GM12891 (cell line): ENCODE results near the gene ACP4.
"Not testable (repeated sequence)": the region's sequence is repeated elsewhere in the genome, so short reads cannot be mapped to it uniquely, and the experiment has no call there.

ENCODE experiments used
- DNase-seq: peaks from one replicate; pipeline ENCODE4 v3.0.0; 2011; ENCODE audit warnings: low spot score; ENCODE audit not compliant: insufficient read length
- FAIRE-seq: peaks from 2 replicates; lab custom pipeline; 2011; peaks lifted over from hg19 to GRCh38; lab: Jason Lieb, UNC
- PAX5 ChIP-seq: IDR thresholded peaks from 2 replicates; pipeline ENCODE4 v1.6.1; 2011; ENCODE audit warnings: low read length, moderate library complexity, mild to moderate bottlenecking; ENCODE audit not compliant: insufficient read depth, severe bottlenecking
- POLR2A ChIP-seq: IDR thresholded peaks from 2 replicates; pipeline ENCODE4 v1.6.1; 2011; ENCODE audit warnings: low read depth, low read length, control low read depth
- POLR2AphosphoS5 ChIP-seq: IDR thresholded peaks from 2 replicates; pipeline ENCODE4 v1.6.1; 2011; ENCODE audit warnings: low read depth, low read length, control low read depth
- POU2F2 ChIP-seq: IDR thresholded peaks from 2 replicates; pipeline ENCODE4 v1.6.1; 2011; ENCODE audit warnings: low read depth, mild to moderate bottlenecking, control low read depth, low read length, moderate library complexity
- SPI1 ChIP-seq: IDR thresholded peaks from 2 replicates; pipeline ENCODE4 v1.6.1; 2011; ENCODE audit warnings: low read depth, low read length, control low read depth
- TAF1 ChIP-seq: IDR thresholded peaks from 2 replicates; pipeline ENCODE4 v1.6.1; 2011; ENCODE audit warnings: low read depth, low read length, control low read depth

Gene ACP4

DNA sequence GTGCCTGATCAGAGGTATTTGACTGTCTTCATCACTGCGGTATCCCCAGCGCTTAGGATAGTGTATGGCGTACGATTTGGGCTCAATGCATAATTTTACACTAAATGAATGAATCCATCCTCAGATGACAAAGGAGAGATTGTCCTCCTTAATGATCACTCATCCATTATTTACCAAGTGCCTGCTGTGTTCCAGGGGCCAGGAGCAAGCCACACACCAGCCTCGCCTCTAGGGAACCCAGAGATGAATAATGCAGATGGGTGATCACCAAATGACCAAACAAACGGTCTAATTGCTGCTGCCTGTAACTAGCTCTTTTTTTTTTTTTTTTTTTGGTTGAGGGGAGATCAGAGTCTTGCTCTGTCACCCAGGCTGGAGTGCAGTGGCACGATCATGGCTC, 25.8 kb upstream of the ACP4 start:
- TF ChIP-seq SPI1: no peak
- no peak for TF ChIP-seq POLR2A
- TF ChIP-seq POU2F2: no peak
- no peak for TF ChIP-seq POLR2AphosphoS5
- no peak for TF ChIP-seq PAX5
- no peak for TF ChIP-seq TAF1
- no peak for FAIRE-seq
- no peak for DNase-seq

DNA sequence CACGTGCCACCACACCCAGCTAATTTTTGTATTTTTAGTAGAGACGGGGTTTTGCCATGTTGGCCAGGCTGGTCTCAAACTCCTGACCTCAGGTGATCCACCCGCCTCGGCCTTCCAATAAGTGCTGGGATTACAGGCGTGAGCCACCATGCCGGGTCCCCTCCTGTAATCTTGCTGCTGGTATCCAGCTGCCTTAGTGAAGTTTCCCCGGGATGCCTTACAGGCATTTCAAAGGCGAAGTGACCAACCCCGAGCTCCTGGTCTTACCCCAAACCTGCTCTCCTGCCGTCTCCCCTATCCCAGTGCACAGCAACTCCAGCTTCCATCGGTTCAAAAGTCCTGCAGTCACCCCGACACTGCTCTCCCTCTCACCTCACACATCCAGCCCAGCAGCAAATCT, 23.5 kb upstream of the ACP4 start:
- FAIRE-seq, DNase-seq: not testable (repeated sequence)

DNA sequence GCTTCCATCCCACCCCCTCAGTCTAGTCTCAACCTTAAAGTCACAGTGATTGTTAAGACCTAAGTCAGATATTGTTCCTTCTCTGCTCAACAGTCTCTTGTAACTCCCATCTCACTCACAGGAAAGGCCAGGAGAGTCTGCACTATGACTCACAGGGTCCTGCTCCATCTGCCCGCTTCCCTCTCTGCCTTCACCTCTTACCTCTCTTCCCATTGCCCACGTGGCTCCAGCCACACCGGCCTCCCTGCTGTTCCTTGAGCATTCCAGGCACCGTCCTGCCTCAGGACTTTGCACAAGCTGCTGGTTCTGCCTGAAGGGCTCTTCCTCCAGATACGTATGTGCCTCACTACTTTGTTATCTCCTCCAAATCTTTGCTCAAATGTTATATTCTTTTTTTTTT, 23.0 kb upstream of the ACP4 start:
- FAIRE-seq, DNase-seq: not testable (repeated sequence)

DNA sequence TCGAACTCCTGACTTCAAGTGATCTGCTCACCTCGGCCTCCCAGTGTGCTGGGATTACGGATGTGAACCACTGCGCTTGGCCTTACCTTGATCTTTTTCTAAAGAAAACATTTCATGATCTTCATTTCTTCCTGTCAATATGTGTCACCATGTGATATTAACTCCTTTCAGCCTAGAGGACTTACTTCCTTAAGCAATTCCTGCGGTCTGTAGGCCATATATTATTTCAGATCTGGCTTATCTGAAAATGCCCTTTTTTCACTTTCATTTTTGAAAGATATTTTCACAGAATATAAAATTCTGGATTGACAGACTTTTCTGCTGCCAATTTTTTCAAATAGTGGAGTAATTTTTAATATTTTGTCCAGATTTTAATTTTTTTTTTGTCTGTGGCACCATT, 21.9 kb upstream of the ACP4 start:
- TF ChIP-seq POU2F2: no peak
- no peak for TF ChIP-seq TAF1
- TF ChIP-seq PAX5: no peak
- TF ChIP-seq POLR2AphosphoS5: no peak
- FAIRE-seq (no peak), DNase-seq (no peak)

DNA sequence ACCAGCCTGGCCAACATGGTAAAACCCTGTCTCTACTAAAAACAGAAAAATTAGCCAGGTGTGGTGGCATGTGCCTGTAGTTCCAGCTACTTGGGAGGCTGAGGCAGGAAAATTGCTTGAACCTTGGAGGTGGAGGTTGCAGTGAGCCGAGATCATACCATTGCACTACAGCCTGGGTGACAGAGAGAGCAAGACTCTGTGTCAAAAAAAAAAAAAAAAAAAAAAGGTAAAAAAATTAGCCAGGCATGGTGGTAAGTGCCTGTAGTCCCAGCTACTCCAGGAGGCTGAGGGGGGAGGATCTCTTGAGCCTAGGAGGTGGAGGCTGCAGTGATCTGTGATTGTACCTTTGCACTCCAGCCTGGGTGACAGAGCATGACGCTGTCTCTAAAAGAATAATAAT, 20.1 kb upstream of the ACP4 start, which contains the start of gene GPR32:
Gene GPR32 (plus strand): TSS at position 301 of the 400 bp plus-strand sequence. CDS start 137 bp downstream, outside the sequence.
- FAIRE-seq, DNase-seq: not testable (repeated sequence)

DNA sequence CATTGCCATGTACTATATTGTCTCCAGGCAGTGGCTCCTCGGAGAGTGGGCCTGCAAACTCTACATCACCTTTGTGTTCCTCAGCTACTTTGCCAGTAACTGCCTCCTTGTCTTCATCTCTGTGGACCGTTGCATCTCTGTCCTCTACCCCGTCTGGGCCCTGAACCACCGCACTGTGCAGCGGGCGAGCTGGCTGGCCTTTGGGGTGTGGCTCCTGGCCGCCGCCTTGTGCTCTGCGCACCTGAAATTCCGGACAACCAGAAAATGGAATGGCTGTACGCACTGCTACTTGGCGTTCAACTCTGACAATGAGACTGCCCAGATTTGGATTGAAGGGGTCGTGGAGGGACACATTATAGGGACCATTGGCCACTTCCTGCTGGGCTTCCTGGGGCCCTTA, 19.3 kb upstream of the ACP4 start:
- TF ChIP-seq POLR2A: no peak
- TF ChIP-seq SPI1: no peak
- no peak for TF ChIP-seq PAX5
- TF ChIP-seq POLR2AphosphoS5: no peak
- no peak for TF ChIP-seq POU2F2
- TF ChIP-seq TAF1: no peak
- no peak for FAIRE-seq
- no peak for DNase-seq

DNA sequence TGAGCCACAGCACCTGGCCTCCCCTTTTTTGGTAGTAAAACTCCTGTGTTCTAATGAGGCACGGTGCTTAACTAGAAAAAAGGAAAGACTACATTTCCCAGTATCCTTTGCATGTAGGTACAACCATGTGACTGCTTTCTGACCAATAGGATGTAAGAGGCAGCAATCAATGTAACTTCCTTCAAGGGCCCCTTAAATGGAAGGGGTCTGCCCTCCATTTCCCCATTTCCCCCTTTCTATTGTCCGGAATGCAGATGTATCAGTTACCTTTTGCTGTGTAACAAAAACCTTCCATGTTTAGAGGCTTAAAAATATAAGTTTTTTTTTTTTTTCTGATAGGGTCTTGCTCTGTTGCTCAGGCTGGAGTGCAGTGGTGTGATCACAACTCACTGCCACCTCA, 17.7 kb upstream of the ACP4 start:
- FAIRE-seq (no peak), DNase-seq (no peak)
- TF ChIP-seq SPI1: no peak
- TF ChIP-seq POLR2A: no peak
- TF ChIP-seq POLR2AphosphoS5: no peak
- TF ChIP-seq TAF1: no peak
- TF ChIP-seq PAX5: no peak
- TF ChIP-seq POU2F2: no peak

DNA sequence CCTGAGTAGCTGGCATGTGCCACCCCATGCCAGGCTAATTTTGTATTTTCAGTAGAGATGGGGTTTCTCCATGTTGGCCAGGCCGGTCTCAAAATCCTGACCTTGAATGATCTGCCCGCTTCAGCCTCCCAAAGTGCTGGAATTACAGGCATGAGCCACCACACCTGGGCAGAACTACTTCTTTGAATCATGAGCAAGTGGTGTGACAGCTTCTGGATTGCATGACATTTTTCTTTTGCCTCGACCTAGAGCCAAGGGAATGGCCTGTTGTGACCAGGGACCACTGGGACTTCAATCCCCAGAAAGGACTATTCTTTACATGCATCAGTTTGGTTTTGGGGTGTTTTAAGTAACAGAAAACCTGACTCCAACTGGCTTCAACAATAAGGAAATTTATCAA, 17.3 kb upstream of the ACP4 start:
- not testable (repeated sequence) for FAIRE-seq

DNA sequence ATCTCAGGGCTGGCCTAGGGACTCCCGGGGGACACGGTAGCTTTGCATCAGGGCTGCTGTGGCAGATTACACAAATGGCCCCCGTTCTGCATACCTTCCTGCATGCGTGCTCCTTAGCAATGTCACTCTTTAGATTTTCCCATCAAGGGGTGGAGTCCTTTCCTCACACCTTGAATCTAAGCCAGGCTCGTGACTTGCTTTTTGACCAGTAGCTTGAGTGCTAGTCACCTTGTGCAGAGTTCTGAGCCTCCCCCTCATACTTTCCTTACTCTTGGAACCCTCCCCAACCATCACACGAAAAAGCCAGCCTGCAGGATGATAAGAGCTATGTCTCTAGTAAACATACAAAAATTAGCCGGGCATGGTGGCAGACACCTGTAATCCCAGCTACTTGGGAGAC, 16.8 kb upstream of the ACP4 start:
- FAIRE-seq, DNase-seq: not testable (repeated sequence)

More for the DNA sequence above, 17.3 kb upstream of the ACP4 start:
- DNase-seq: not testable (repeated sequence)

DNA sequence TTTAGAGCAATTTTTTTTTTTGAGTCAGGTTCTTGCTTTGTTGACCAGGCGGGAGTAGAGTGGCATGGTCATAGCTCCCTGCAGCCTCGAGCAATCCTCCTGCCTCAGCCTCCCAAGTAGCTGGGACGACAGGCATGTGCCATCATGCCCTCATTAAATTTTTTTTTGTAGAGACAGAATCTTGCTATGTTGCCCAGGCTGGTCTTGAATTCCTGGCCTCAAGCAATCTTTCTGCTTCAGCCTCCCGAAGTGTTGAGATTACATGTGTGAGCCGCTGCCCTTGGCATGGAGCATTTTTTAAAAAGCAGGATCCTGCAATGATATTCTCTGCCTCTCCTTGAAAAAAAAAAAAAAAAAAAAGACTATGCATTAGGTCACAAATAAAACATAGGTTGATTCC, 14.1 kb upstream of the ACP4 start:
- DNase-seq (no peak), FAIRE-seq (no peak)
- TF ChIP-seq PAX5 (no peak), SPI1 (no peak), POLR2A (no peak), TAF1 (no peak)

DNA sequence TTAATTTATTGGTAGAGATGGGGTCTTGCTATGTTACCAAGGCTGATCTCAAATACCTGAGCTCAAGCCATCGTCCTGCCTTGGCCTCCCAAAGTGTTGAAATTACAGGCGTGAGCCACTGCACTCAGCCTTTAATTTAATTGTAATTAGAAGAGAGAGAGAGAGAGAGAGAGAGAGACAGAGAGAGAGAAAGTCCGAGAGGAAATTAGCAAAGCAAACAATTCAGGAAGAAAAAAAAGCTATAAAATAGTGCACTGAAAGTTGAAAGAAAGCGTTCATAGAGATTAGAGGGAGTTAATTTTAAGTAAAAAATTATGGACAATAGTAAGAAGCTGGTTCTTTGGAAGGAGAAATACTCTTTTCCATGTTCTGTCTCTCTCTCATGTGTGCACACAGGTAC, 13.0 kb upstream of the ACP4 start:
- no peak for DNase-seq
- no peak for FAIRE-seq
- no peak for TF ChIP-seq POLR2A
- TF ChIP-seq TAF1: no peak
- no peak for TF ChIP-seq PAX5

DNA sequence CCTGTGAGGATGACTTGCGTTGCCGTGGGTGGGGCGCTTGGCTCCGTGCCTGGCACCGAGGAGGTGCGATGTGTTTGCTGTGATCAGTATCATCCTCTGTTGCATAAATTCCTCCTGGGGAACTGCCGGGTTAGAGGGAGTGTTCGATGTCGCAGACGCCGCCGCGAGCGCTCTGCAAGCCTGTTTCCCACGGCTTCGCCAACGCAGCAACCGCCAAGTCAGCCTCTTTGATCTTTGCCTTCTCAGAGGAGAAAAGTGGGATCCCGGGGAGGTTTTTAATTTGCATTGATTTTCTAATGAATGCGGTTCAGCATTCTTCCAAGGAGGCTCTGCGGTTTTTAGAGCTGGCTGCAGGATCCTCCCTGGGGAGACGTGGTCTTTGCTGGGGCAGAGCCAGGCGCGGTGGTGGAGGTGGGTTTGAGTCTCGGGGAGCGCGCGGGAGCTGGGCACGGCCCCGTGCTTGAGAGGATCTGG, 12.3 kb upstream of the ACP4 start:
- no peak for DNase-seq
- no peak for TF ChIP-seq TAF1
- TF ChIP-seq POU2F2: no peak
- TF ChIP-seq SPI1: no peak
- no peak for TF ChIP-seq PAX5
- no peak for TF ChIP-seq POLR2AphosphoS5
- no peak for FAIRE-seq
